Right kidney (tissue), 1 donor: ENCODE data around the gene PCDHGB7.
"Not testable (repeated sequence)": the region's sequence is repeated elsewhere in the genome, so short reads cannot be mapped to it uniquely, and the experiment has no call there.

ENCODE experiments used
- DNase-seq: peaks from one replicate; pipeline ENCODE4 v3.0.0-alpha.2; 2016

PCDHGB7 gene

DNA sequence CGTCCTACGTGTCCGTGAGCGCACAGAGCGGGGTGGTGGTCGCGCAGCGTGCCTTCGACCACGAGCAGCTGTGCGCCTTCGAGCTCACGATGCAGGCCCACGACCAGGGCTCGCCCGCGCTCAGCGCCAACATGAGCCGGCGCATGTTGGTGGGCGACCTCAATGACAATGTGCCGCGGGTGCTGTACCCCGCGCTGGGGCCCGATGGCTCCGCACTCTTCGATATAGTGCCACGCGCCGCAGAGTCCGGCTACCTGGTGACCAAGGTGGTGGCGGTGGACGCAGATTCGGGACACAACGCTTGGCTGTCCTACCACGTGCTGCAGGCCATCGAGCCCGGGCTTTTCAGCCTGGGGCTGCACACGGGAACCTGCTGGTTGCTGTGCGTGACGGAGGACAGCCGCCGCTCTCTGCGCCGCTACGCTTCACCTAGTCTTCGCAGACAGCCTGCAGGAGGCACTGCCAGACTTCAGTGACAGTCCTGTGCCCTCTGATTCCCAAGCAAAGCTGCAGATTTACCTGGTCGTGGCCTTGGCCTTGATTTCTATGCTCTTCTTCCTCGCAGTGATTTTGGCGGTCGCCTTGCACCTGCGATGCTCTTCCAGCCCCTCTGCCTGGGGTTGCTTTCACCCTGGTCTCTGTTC, 10.4 kb downstream of the PCDHGB7 start:
- no peak for DNase-seq

DNA sequence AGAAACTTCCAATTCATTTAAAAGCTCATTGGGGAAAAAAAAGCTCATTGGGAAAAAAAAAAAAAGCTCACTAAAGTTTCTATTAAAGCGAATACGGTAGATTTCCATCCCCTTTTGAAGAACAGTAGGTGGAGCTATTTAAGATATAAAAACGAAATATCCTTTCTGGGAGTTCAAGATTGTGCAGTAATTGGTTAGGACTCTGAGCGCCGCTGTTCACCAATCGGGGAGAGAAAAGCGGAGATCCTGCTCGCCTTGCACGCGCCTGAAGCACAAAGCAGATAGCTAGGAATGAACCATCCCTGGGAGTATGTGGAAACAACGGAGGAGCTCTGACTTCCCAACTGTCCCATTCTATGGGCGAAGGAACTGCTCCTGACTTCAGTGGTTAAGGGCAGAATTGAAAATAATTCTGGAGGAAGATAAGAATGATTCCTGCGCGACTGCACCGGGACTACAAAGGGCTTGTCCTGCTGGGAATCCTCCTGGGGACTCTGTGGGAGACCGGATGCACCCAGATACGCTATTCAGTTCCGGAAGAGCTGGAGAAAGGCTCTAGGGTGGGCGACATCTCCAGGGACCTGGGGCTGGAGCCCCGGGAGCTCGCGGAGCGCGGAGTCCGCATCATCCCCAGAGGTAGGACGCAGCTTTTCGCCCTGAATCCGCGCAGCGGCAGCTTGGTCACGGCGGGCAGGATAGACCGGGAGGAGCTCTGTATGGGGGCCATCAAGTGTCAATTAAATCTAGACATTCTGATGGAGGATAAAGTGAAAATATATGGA, 13.0 kb downstream of the PCDHGB7 start, which contains the start of gene PCDHGA12:
PCDHGA12 (plus strand) TSS at position 176 of the 782 bp plus-strand sequence; CDS start at position 429, 253 bp downstream.
- DNase-seq: no peak

DNA sequence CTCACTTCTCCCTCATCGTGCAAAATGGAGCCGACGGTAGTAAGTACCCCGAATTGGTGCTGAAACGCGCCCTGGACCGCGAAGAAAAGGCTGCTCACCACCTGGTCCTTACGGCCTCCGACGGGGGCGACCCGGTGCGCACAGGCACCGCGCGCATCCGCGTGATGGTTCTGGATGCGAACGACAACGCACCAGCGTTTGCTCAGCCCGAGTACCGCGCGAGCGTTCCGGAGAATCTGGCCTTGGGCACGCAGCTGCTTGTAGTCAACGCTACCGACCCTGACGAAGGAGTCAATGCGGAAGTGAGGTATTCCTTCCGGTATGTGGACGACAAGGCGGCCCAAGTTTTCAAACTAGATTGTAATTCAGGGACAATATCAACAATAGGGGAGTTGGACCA, 13.8 kb downstream of the PCDHGB7 start:
- DNase-seq: no peak

DNA sequence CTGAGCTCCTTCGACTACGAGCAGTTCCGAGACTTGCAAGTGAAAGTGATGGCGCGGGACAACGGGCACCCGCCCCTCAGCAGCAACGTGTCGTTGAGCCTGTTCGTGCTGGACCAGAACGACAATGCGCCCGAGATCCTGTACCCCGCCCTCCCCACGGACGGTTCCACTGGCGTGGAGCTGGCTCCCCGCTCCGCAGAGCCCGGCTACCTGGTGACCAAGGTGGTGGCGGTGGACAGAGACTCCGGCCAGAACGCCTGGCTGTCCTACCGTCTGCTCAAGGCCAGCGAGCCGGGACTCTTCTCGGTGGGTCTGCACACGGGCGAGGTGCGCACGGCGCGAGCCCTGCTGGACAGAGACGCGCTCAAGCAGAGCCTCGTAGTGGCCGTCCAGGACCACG, 14.8 kb downstream of the PCDHGB7 start:
- not testable (repeated sequence) for DNase-seq

DNA sequence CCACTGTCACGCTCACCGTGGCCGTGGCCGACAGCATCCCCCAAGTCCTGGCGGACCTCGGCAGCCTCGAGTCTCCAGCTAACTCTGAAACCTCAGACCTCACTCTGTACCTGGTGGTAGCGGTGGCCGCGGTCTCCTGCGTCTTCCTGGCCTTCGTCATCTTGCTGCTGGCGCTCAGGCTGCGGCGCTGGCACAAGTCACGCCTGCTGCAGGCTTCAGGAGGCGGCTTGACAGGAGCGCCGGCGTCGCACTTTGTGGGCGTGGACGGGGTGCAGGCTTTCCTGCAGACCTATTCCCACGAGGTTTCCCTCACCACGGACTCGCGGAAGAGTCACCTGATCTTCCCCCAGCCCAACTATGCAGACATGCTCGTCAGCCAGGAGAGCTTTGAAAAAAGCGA, 15.2 kb downstream of the PCDHGB7 start:
- not testable (repeated sequence) for DNase-seq

DNA sequence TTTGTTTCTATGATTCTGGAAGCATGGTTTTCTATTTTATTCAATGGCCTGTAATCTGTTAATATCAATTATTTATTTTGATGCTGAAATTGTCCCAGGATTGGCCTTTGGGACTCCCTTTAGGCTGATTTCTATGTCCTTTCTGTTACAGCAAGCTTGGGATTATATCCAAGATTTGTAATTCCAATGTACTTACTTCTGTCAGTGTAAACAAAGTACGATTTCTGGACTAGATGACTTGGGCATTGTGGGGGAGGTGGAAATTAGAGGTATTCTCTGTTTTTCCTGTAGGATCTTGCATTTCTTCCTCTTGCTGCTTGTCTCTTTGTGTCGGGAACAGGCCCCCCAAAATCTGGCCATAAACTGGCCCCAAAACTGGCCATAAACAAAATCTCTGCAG, 16.5 kb downstream of the PCDHGB7 start:
- no peak for DNase-seq

DNA sequence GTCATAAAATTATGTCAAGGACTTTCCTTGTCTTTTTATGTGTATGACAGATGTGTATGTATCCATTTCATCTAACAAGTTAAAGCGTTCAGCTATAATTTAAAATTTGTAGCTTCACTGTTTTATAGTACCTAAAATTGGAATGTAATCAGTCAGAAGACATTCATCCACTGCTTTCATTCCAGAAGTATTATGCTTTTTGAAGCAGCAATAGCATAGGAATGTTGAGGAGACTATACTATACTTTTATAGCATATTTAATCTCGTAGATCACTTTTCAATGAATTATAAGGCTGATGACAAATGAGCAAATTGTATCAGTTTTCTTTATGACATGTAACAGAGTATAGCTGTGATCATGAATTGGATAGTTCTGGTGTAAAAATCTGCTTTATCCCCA, 19.7 kb downstream of the PCDHGB7 start:
- DNase-seq: no peak

DNA sequence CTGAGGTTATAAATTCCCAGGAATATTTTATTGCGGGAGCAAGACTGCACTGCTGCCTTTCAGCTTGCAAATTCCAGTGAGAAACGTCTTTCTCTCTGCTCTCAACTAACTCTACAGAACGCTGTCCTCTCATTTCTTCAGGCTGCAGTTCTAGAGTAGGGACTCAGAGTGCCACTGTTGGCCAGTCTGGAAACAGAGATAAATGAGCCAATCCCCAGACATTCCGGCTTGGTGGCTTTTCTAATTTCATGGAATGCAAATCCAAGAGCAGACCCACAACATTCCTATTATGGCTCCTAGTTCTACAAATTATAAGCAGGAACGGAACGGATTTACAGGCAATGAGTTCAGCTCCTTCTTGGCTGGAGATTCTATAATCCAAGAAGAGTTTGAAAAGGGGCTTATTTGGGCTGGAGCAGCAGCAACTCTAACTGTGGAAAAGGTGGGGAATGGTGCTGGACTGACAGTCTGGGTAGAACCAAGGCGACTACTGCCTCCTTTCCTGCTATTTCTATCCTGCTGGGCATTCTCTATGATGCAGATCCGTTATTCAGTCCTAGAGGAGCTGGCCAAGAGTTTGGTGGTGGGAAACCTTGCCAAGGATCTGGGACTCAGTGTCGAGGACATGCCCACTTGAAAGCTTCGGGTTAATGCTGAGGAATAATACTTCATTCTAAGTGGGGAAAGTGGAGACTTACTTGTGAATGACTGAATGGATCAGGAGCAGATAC, 22.1 kb downstream of the PCDHGB7 start:
- DNase-seq: no peak

DNA sequence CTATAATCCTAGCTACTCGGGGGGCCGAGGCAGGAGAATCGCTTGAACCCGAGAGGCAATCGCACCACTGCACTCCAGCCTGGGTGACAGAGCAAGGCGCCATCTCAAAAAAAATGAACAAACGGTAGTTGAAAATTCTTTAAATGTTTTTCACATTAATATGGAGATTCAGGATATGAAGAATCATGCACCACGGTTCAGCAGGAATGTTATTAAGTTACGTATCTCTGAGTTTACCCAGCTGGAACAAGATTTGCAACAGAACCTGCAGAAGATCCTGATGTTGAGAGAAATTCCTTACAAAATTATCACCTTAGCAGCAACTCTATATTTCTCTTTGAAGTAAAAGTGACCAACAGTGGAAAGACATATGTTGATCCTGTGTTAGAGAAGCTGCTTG, 22.9 kb downstream of the PCDHGB7 start:
- no peak for DNase-seq

DNA sequence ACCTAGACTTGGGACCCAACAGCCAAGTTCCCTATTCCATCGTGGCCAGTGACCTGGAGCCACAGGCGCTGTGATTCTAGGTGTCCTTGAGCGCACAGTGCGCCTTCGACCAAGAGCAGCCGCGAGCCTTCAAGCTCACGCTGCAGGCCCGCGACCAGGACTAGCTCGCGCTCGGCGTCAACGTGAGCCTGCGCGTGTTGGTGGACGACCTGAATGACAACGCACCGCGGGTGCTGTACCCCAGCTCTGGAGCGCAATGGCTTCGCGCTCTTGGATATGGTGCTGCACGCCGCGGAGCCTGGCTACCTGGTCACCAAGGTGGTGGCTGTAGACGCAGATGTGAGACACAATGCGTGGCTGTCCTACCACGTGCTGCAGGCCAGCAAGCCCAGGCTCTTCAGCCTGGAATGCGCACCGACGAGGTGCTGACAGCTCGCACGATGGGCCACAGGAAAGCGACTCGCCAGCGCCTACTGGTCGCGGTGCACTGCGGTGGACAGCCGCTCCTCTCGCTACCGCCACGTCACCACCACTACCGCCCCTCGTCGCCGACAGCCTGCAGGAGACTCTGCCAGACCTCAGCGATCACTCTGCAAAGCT, 24.2 kb downstream of the PCDHGB7 start:
- DNase-seq: no peak

DNA sequence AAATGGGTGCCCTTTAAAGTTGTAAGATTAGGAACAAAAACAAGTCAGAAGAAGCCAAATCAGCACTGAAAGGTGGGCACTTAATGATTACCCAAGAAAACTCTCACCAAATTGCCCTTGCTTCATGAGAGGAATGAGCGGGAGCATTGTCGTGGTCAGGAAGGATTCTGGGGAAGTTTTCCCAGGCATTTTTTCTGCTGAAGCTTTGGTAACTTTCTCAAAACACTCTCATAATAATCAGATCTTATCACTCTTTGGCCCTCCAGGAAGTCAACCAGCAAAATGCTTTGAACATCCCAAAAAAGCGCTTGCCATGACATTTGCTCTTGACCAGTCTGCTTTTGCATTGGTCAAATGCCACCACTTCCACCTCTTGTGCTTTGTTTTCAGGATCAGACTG, 47.9 kb downstream of the PCDHGB7 start:
- no peak for DNase-seq
